ENCODE measurements around the gene CCR5.

CCR5 gene

DNA sequence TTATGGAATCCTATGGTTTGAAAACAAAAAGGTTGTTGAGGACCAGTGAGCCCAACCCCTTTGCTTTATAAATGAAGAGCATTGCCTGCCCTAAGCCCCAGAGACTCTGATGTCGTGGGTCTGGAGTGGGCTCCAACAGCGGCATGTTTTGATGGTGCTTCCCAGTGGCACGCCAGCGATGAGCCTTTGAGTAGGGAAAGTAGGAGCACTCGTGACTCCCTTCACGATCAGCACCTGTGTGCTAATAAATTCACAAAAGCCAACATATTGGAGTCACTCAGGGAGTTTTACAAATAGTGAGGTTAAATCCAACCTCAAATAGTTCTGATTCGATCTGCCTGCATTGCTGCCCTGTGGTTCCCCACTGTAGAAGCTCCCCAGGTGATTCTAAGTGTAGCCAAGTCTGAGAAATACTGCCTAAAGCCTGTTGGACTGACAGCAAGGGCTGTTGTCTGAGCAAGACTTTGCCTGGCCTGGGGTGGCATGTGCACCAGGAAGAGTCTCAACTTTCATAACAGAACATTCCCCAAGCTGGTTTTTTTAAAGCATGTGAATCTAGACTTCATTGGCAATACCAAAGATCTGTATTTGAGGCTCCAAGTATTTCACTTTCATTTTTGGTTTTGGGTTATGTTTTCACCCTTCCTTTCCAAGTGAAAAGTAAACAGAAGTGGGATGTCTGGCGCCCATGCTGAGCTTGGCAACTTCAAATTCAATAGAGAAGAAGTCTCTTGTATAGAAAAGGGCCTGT, 9.9 kb downstream of the CCR5 start (continued):
- TF ChIP-seq, protein P1, sequence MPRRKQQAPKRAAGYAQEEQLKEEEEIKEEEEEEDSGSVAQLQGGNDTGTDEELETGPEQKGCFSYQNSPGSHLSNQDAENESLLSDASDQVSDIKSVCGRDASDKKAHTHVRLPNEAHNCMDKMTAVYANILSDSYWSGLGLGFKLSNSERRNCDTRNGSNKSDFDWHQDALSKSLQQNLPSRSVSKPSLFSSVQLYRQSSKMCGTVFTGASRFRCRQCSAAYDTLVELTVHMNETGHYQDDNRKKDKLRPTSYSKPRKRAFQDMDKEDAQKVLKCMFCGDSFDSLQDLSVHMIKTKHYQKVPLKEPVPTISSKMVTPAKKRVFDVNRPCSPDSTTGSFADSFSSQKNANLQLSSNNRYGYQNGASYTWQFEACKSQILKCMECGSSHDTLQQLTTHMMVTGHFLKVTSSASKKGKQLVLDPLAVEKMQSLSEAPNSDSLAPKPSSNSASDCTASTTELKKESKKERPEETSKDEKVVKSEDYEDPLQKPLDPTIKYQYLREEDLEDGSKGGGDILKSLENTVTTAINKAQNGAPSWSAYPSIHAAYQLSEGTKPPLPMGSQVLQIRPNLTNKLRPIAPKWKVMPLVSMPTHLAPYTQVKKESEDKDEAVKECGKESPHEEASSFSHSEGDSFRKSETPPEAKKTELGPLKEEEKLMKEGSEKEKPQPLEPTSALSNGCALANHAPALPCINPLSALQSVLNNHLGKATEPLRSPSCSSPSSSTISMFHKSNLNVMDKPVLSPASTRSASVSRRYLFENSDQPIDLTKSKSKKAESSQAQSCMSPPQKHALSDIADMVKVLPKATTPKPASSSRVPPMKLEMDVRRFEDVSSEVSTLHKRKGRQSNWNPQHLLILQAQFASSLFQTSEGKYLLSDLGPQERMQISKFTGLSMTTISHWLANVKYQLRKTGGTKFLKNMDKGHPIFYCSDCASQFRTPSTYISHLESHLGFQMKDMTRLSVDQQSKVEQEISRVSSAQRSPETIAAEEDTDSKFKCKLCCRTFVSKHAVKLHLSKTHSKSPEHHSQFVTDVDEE (CRISPR knock-in tag; IDR thresholded peaks at IDR 0.05), result no peak
- TF ChIP-seq CSRNP3 (CRISPR knock-in tag; IDR thresholded peaks at IDR 0.05), result no peak
- TF ChIP-seq CSDC2 (CRISPR knock-in tag; IDR thresholded peaks at IDR 0.05), result no peak
- no peak for TF ChIP-seq ZNF565 (CRISPR knock-in tag; conservative IDR thresholded peaks at IDR 0.05; ENCODE audit: low read depth)

GRCh38 chr3:46381625-46382024, 10.9 kb downstream of the CCR5 start:
- TF ChIP-seq ZNF8 (CRISPR knock-in tag; IDR thresholded peaks at IDR 0.05), result no peak
- no peak for ATAC-seq

- ATAC-seq, result no peak
- TF ChIP-seq ZNF70 (CRISPR knock-in tag; IDR thresholded peaks at IDR 0.05), result no peak
- TF ChIP-seq PATZ1 (CRISPR knock-in tag; IDR thresholded peaks at IDR 0.05; ENCODE audit: borderline replicate concordance), result no peak
- TF ChIP-seq ZC3H10 (CRISPR knock-in tag; IDR thresholded peaks at IDR 0.05), result no peak
- no peak for TF ChIP-seq SNAI2 (CRISPR knock-in tag; IDR thresholded peaks at IDR 0.05)
These were observed 12.6 kb downstream of the CCR5 start for GRCh38 chr3:46383211-46383950.

DNA sequence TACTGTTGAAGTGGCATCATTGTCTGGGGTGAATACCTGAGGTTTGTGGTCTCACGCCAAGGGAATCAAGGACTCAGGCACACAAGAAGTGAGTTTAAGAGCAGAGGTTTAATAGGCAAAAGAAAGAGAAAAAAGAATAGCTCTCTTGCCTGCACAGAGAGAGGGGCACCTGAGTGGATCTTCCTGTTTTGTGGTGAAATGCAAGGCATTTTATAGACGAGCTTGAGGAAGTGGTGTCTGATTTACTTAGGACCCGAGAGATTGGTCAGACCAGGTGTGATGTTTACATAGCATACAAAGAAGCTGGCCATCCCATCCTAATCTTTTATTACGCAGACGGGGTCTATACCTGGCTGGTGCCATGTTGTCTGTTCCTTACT, 13.2 kb downstream of the CCR5 start:
- TF ChIP-seq CSRNP3 (CRISPR knock-in tag; IDR thresholded peaks at IDR 0.05), result no peak
- TF ChIP-seq CREB5 (CRISPR knock-in tag; IDR thresholded peaks at IDR 0.05; ENCODE audit: low read depth), result no peak
- TF ChIP-seq CSDC2 (CRISPR knock-in tag; IDR thresholded peaks at IDR 0.05), result no peak
- TF ChIP-seq TOX (CRISPR knock-in tag; IDR thresholded peaks at IDR 0.05; ENCODE audit: borderline replicate concordance), result no peak
- TF ChIP-seq ZFP3 (CRISPR knock-in tag; IDR thresholded peaks at IDR 0.05), result no peak
- TF ChIP-seq ISL1 (CRISPR knock-in tag; IDR thresholded peaks at IDR 0.05), result no peak
- no peak for TF ChIP-seq ESRRG (CRISPR knock-in tag; IDR thresholded peaks at IDR 0.05)
- no peak for TF ChIP-seq OSR1 (CRISPR knock-in tag; IDR thresholded peaks at IDR 0.05)
- no peak for TF ChIP-seq RARB (CRISPR knock-in tag; IDR thresholded peaks at IDR 0.05)
- no peak for TF ChIP-seq ARNTL (CRISPR knock-in tag; IDR thresholded peaks at IDR 0.05; ENCODE audit: borderline replicate concordance, low read depth)
- no peak for TF ChIP-seq BACH2 (CRISPR knock-in tag; IDR thresholded peaks at IDR 0.05; ENCODE audit: borderline replicate concordance)
- no peak for TF ChIP-seq PPARA (CRISPR knock-in tag; IDR thresholded peaks at IDR 0.05; ENCODE audit: borderline replicate concordance)
- no peak for ATAC-seq

Measured in SK-N-SH treated with all-trans-retinoic acid at 6 μM for 48 hours (cell line).